Gastrocnemius medialis (tissue), 4 donors: ENCODE data around the gene DUSP16. TPM values are rescaled to one million over a fixed set of nuclear protein-coding genes. Genes with fewer than 3 reads are reported as not detected.
A peak's percentile ranks its signal among the peaks of the same experiment; 100 is the strongest.

Source experiments
- ATAC-seq, 2 donors: fragments of 150-250 bp; one replicate each; pipeline ENCODE4 v1.9.1; 2016
- DNase-seq, 2 donors: peaks; one replicate each; pipeline ENCODE4 v3.0.0-alpha.2; 2019
- H3K27ac ChIP-seq, 4 donors: fragments of 200-600 bp; sonication (generic); 1 replicate in 1 of 4; 2 replicates in 3 of 4; pipeline ENCODE4 v1.5.1; 2016 to 2018; ENCODE audit warnings: mild to moderate bottlenecking in 2 of 4, moderate library complexity in 1 of 4
- H3K27me3 ChIP-seq, 3 donors: fragments of 200-600 bp; sonication (generic) in 2 of 3; 1 replicate in 1 of 3; 2 replicates in 2 of 3; pipeline versions ENCODE4 v1.5.1 to v1.6.0; 2016 to 2019; ENCODE audit warnings: mild to moderate bottlenecking in 1 of 3, moderate library complexity in 1 of 3
- H3K36me3 ChIP-seq, 2 donors: fragments of 200-600 bp; sonication (generic) in 1 of 2; one replicate each; pipeline ENCODE4 v1.5.1; 2017 to 2018
- H3K4me1 ChIP-seq, 2 donors: fragments of 200-600 bp; sonication (generic) in 1 of 2; one replicate each; pipeline ENCODE4 v1.5.1; 2016 to 2017; ENCODE audit warnings: mild to moderate bottlenecking in 2 of 2
- H3K4me3 ChIP-seq, 4 donors: fragments of 200-600 bp; sonication (generic) in 3 of 4; 1 replicate in 1 of 4; 2 replicates in 3 of 4; pipeline ENCODE4 v1.5.1; 2016 to 2019; ENCODE audit warnings: mild to moderate bottlenecking in 2 of 4
- H3K9me3 ChIP-seq, 3 donors: fragments of 200-600 bp; sonication (generic) in 2 of 3; 1 replicate in 1 of 3; 2 replicates in 2 of 3; pipeline ENCODE4 v1.5.1; 2016 to 2019
- POLR2A ChIP-seq, 2 donors: fragments of 450-650 bp; IDR thresholded peaks; one replicate each; pipeline ENCODE4 v1.6.1; 2017; ENCODE audit warnings: antibody characterized with exemption in 2 of 2, mild to moderate bottlenecking in 2 of 2, moderate library complexity in 2 of 2
- in situ Hi-C, 4 donors: fragments of 200-750 bp; cut with MboI; loops; one replicate each; pipeline versions ENCODE4 v1.15.0 to v1.8.0; 2017; ENCODE audit warnings: low sequenced_read_pairs in 4 of 4
- intact Hi-C: fragments of 100-400 bp; cut with DNase I; formaldehyde crosslinking; loops from one replicate; pipeline ENCODE4 v1.15.1; 2023; ENCODE audit warnings: low total_unique reads
- total RNA-seq, 4 donors: library from RNA; depleted of rRNA; stranded (reverse); fragments of >200 nt; gene quantifications; one replicate each; pipeline versions ENCODE4 v1.1.0 to v1.2.3, GENCODE V29; 2016
- TF ChIP-seq, protein P1 (sequence below), 5 experiments: fragments of 450-650 bp in 3 of 5; fragments of 200-600 bp in 2 of 5; sonication (generic) in 2 of 5; IDR thresholded peaks in 4 of 5; conservative IDR thresholded peaks in 1 of 5; 1 replicate in 4 of 5; 2 replicates in 1 of 5; pipeline ENCODE4 v1.5.1; 2016 to 2019; ENCODE audit warnings: antibody characterized with exemption in 5 of 5, mild to moderate bottlenecking in 3 of 5, moderate library complexity in 3 of 5

Gene DUSP16
- total RNA-seq, 4 donors from 2014 or later: 10.9 to 15.7 (median 13.3) TPM

DNA sequence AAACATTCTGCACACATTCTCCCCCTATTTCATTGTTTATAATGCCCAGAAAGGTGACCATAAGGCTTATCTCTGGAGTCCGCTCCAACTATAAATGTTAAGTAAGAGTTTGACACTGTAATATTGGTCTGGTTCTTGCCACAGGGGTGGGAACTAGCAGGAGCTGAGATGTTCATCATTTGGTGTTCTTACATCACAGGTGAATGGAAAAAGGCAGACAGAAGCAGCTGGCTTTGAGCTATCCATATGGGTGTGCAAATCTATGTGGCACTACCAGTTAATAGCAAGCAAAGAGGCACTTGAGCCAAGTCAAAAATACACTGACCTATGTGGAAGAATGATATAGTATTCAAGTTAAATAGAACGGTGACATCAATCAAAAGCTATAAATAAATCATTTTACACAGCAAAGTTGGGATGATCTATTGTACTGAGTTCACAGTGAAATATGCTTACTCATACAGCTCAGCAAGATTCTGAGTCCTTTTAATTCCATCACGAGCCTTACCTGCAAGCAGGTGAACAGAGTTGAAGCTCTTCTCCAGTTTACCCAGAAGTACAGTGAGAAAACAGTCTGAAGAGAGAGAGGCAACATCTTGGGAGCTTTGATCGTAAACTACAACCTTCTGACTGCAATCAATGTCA lies 43.2 kb downstream of the DUSP16 start:
- in situ Hi-C loops: no loop called here
- Histone ChIP-seq H3K4me3 (no peak overlapping the region), H3K27me3 (no peaks in the 10 kb centered on the region), H3K27ac (peak overlapping the region; percentile 42 to 63 (median 48)), H3K4me1 (peaks cover 47 to 59% of the 10 kb centered on the region in 2 donors), H3K36me3 (no peaks in the 10 kb centered on the region), H3K9me3 (no peaks in the 10 kb centered on the region)
- DNase-seq (no peak), ATAC-seq (peak in 1 of 2 donors; percentile 23)
- intact Hi-C loops: no loop called here
- no peak for TF ChIP-seq POLR2A (IDR thresholded peaks at IDR 0.05)
- TF ChIP-seq, protein P1, sequence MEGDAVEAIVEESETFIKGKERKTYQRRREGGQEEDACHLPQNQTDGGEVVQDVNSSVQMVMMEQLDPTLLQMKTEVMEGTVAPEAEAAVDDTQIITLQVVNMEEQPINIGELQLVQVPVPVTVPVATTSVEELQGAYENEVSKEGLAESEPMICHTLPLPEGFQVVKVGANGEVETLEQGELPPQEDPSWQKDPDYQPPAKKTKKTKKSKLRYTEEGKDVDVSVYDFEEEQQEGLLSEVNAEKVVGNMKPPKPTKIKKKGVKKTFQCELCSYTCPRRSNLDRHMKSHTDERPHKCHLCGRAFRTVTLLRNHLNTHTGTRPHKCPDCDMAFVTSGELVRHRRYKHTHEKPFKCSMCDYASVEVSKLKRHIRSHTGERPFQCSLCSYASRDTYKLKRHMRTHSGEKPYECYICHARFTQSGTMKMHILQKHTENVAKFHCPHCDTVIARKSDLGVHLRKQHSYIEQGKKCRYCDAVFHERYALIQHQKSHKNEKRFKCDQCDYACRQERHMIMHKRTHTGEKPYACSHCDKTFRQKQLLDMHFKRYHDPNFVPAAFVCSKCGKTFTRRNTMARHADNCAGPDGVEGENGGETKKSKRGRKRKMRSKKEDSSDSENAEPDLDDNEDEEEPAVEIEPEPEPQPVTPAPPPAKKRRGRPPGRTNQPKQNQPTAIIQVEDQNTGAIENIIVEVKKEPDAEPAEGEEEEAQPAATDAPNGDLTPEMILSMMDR (IDR thresholded peaks at IDR 0.05 in 4 of 5, conservative IDR thresholded peaks at IDR 0.05 in 1 of 5): no peak

DNA sequence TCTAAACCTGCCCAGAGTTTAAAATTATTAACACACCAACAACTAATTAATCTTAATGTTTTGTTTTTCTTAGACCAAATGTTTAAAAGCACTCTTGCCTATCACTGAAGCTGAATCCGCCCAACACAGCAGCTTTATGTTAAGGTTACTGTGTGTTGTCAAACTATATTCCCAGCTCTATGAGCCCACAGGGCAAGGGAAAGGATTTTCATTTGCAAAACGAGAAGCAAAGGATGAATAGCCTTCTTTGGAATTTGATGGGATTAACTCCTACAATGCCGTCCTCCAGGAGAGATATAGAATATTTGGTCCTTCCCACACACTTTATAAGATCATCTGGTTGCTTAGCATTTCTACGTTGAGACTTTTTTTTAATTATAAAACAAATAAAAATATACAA lies 43.7 kb downstream of the DUSP16 start:
- Histone ChIP-seq H3K27ac (peak overlapping the region in 3 of 4 donors; percentile 26 to 63 (median 53)), H3K9me3 (no peaks in the 10 kb centered on the region), H3K4me3 (no peak overlapping the region), H3K4me1 (peaks cover 44 to 59% of the 10 kb centered on the region in 2 donors), H3K36me3 (no peaks in the 10 kb centered on the region), H3K27me3 (no peaks in the 10 kb centered on the region)
- in situ Hi-C loops: no loop called here
- ATAC-seq (no peak), DNase-seq (no peak)
- TF ChIP-seq POLR2A (IDR thresholded peaks at IDR 0.05): no peak
- TF ChIP-seq, protein P1 (IDR thresholded peaks at IDR 0.05 in 4 of 5, conservative IDR thresholded peaks at IDR 0.05 in 1 of 5): no peak
- intact Hi-C loops: no loop called here

DNA sequence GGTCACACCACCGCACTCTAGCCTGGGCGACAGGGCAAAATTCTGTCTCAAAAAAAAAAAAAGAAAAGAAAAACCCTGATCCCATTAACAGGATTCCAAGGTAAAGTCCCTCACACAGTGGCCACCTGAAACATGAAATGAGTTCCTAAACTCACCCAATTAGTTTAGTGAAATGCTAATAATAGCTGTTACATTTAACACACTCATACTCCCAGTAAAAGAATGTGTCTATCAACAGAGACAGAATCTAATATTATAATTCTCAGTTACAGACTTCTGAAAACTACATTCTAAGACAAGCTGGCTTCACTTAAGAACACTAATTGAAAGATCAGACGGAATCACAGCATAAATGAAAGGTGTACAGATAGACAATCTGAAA lies 44.2 kb downstream of the DUSP16 start:
- DNase-seq: no peak
- H3K36me3 ChIP-seq: no peaks in the 10 kb centered on the region
- peak overlapping the region in 3 of 4 donors; percentile 14 to 63 (median 26) for H3K27ac ChIP-seq
- intact Hi-C loops: no loop called here
- TF ChIP-seq, protein P1 (IDR thresholded peaks at IDR 0.05 in 4 of 5, conservative IDR thresholded peaks at IDR 0.05 in 1 of 5): no peak
- ATAC-seq: no peak
- no peaks in the 10 kb centered on the region for H3K27me3 ChIP-seq
- in situ Hi-C loops: no loop called here
- peaks cover 44 to 57% of the 10 kb centered on the region in 2 donors for H3K4me1 ChIP-seq
- H3K4me3 ChIP-seq: no peak overlapping the region
- H3K9me3 ChIP-seq: no peaks in the 10 kb centered on the region

DNA sequence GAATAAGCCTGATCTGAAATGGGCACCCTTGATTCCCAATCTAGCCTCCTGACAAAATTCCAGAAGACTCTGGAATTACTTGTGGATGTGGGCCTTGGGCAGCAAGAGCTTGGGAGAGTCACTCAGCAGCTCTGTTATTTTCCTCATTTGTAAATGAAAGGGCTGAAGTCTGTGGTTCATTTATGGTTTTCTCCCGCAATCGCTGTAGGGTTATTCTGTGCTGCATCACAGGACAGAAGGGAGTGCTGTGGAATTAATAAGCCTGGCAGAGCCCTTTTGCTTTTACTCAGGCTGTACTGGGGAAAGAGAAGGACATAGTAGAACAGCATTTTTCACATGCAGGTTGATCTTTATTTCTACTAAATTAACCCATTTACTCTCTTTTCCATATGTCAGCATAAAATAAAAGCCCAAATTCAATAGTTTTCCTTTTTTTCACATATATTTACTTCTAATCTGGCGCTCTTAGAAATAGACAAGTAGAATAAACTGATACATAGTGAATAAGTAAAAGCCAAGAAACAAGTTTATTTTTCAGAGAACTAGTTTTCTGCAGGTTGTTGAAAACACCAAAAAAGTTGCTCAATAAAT lies 49.2 kb downstream of the DUSP16 start:
- no peaks in the 10 kb centered on the region for H3K27me3 ChIP-seq
- peaks cover 38 to 41% of the 10 kb centered on the region in 2 donors for H3K4me1 ChIP-seq
- peak overlapping the region in 2 of 4 donors; percentile 7 to 31 for H3K27ac ChIP-seq
- in situ Hi-C loops: no loop called here
- no peak overlapping the region for H3K4me3 ChIP-seq
- ATAC-seq: peak in 1 of 2 donors; percentile 40
- H3K36me3 ChIP-seq: no peaks in the 10 kb centered on the region
- intact Hi-C loops: no loop called here
- no peak for TF ChIP-seq POLR2A (IDR thresholded peaks at IDR 0.05)
- TF ChIP-seq, protein P1 (IDR thresholded peaks at IDR 0.05 in 4 of 5, conservative IDR thresholded peaks at IDR 0.05 in 1 of 5): no peak
- no peak for DNase-seq
- no peaks in the 10 kb centered on the region for H3K9me3 ChIP-seq
